ENCODE results near the gene TCP10L.
"Not testable (repeated sequence)": the region's sequence is repeated elsewhere in the genome, so short reads cannot be mapped to it uniquely, and the experiment has no call there.

Gene TCP10L

GRCh38 chr21:32539378-32539777, 45.9 kb downstream of the TCP10L start:
- no peak for DNase-seq (ENCODE audit: low read depth in 1 of 2, low spot score in 1 of 2)
- in situ Hi-C loops (cut with HindIII; ENCODE audit: low pct_unique_long_range_greater_than_20kb, low sequenced_read_pairs), result no loop called here
- no peak for TF ChIP-seq JUND (IDR thresholded peaks at IDR 0.05; ENCODE audit: low read depth)

- no peak for DNase-seq (ENCODE audit: low read depth in 1 of 2, low spot score in 1 of 2)
- in situ Hi-C loops (cut with HindIII; ENCODE audit: low pct_unique_long_range_greater_than_20kb, low sequenced_read_pairs), result no loop called here
- no peak for TF ChIP-seq JUND (IDR thresholded peaks at IDR 0.05; ENCODE audit: low read depth)
Measured at GRCh38 chr21:32538147-32538792, 47.1 kb downstream of the TCP10L start.

- in situ Hi-C loops (cut with HindIII; ENCODE audit: low pct_unique_long_range_greater_than_20kb, low sequenced_read_pairs), result no loop called here
- TF ChIP-seq JUND (IDR thresholded peaks at IDR 0.05; ENCODE audit: low read depth), result no peak
- no peak for DNase-seq (ENCODE audit: low read depth in 1 of 2, low spot score in 1 of 2)
Measured at GRCh38 chr21:32537569-32537881, 47.8 kb downstream of the TCP10L start.

- in situ Hi-C loops (cut with HindIII; ENCODE audit: low pct_unique_long_range_greater_than_20kb, low sequenced_read_pairs), result no loop called here
- no peak for DNase-seq (ENCODE audit: low read depth in 1 of 2, low spot score in 1 of 2)
- TF ChIP-seq JUND (IDR thresholded peaks at IDR 0.05; ENCODE audit: low read depth), result no peak
Measured at GRCh38 chr21:32535612-32536011, 49.7 kb downstream of the TCP10L start.

GRCh38 chr21:32534113-32534512, 51.2 kb downstream of the TCP10L start:
- no peak for DNase-seq (ENCODE audit: low read depth in 1 of 2, low spot score in 1 of 2)
- TF ChIP-seq JUND (IDR thresholded peaks at IDR 0.05; ENCODE audit: low read depth), result no peak
- in situ Hi-C loops (cut with HindIII; ENCODE audit: low pct_unique_long_range_greater_than_20kb, low sequenced_read_pairs), result no loop called here

- no peak for DNase-seq (ENCODE audit: low read depth in 1 of 2, low spot score in 1 of 2)
- in situ Hi-C loops (cut with HindIII; ENCODE audit: low pct_unique_long_range_greater_than_20kb, low sequenced_read_pairs), result no loop called here
- no peak for TF ChIP-seq JUND (IDR thresholded peaks at IDR 0.05; ENCODE audit: low read depth)
Measured at GRCh38 chr21:32533611-32534010, 51.7 kb downstream of the TCP10L start.

- no peak for TF ChIP-seq JUND (IDR thresholded peaks at IDR 0.05; ENCODE audit: low read depth)
- DNase-seq (ENCODE audit: low read depth in 1 of 2, low spot score in 1 of 2), result no peak
- in situ Hi-C loops (cut with HindIII; ENCODE audit: low pct_unique_long_range_greater_than_20kb, low sequenced_read_pairs), result no loop called here
Measured at GRCh38 chr21:32533053-32533452, 52.3 kb downstream of the TCP10L start.

GRCh38 chr21:32532636-32533035, 52.7 kb downstream of the TCP10L start:
- in situ Hi-C loops (cut with HindIII; ENCODE audit: low pct_unique_long_range_greater_than_20kb, low sequenced_read_pairs), result no loop called here
- DNase-seq (ENCODE audit: low read depth in 1 of 2, low spot score in 1 of 2), result no peak
- TF ChIP-seq JUND (IDR thresholded peaks at IDR 0.05; ENCODE audit: low read depth), result no peak

GRCh38 chr21:32531561-32531960, 53.8 kb downstream of the TCP10L start:
- in situ Hi-C loops (cut with HindIII; ENCODE audit: low pct_unique_long_range_greater_than_20kb, low sequenced_read_pairs), result not testable (repeated sequence)
- peak in 1 of 2 experiments; percentile 58 for DNase-seq (ENCODE audit: low read depth in 1 of 2, low spot score in 1 of 2)

- in situ Hi-C loops (cut with HindIII; ENCODE audit: low pct_unique_long_range_greater_than_20kb, low sequenced_read_pairs); DNase-seq (ENCODE audit: low read depth in 1 of 2, low spot score in 1 of 2): not testable (repeated sequence)
Measured at GRCh38 chr21:32530809-32531208, 54.5 kb downstream of the TCP10L start.

GRCh38 chr21:32529679-32530078, 55.6 kb downstream of the TCP10L start:
- DNase-seq (ENCODE audit: low read depth in 1 of 2, low spot score in 1 of 2), result no peak
- in situ Hi-C loops (cut with HindIII; ENCODE audit: low pct_unique_long_range_greater_than_20kb, low sequenced_read_pairs), result no loop called here
- TF ChIP-seq JUND (IDR thresholded peaks at IDR 0.05; ENCODE audit: low read depth), result no peak

GRCh38 chr21:32525282-32525681, 60.0 kb downstream of the TCP10L start:
- no peak for TF ChIP-seq JUND (IDR thresholded peaks at IDR 0.05; ENCODE audit: low read depth)
- in situ Hi-C loops (cut with HindIII; ENCODE audit: low pct_unique_long_range_greater_than_20kb, low sequenced_read_pairs), result no loop called here
- DNase-seq (ENCODE audit: low read depth in 1 of 2, low spot score in 1 of 2), result peak in 1 of 2 experiments; percentile 51

- DNase-seq (ENCODE audit: low read depth in 1 of 2, low spot score in 1 of 2), result no peak
- no peak for TF ChIP-seq JUND (IDR thresholded peaks at IDR 0.05; ENCODE audit: low read depth)
- in situ Hi-C loops (cut with HindIII; ENCODE audit: low pct_unique_long_range_greater_than_20kb, low sequenced_read_pairs), result no loop called here
Measured at GRCh38 chr21:32523988-32524719, 61.2 kb downstream of the TCP10L start.
